ENCODE measurements around the gene TNRC6A.
"Not testable (repeated sequence)": the region's sequence is repeated elsewhere in the genome, so short reads cannot be mapped to it uniquely, and the experiment has no call there.

Gene TNRC6A

DNA sequence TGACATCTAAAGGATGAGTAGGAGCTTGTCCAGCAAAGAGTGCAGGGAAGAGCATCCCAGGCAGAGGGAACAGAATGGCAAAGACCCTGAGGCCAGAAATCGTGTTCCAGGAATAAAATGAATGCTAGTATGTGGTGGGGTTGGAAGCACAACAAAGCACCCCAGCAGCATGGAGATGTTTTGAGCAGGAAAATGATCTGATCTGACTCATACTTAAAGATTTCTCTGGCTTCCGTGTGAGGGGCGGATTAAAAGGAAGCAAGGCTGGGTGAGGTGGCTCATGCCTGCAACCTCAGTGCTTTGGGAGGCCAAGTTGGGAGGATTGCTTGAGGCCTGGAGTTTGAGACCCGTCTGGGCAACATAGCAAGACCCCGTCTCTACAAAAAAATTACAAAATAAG, 118.6 kb downstream of the TNRC6A start:
- DNase-seq: no peak

DNA sequence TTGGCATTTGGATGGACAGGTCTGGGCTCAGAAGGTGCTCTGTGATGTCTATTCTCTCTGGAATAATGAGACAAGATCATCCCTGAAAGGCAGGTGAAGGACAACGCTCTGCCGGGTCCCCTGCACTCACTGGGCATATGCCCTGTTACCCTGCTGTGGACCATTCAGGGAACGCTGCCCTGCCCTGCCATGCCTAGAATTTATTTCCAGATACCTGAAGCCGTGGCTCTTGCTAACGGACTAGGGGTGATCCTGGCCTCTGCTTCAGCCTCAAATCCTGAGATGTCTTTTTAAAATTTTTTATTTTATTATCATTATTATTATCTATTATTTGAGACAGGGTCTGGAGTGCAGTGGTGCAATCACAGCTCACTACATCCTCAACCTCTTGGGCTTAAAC, 120.2 kb downstream of the TNRC6A start:
- DNase-seq: no peak

DNA sequence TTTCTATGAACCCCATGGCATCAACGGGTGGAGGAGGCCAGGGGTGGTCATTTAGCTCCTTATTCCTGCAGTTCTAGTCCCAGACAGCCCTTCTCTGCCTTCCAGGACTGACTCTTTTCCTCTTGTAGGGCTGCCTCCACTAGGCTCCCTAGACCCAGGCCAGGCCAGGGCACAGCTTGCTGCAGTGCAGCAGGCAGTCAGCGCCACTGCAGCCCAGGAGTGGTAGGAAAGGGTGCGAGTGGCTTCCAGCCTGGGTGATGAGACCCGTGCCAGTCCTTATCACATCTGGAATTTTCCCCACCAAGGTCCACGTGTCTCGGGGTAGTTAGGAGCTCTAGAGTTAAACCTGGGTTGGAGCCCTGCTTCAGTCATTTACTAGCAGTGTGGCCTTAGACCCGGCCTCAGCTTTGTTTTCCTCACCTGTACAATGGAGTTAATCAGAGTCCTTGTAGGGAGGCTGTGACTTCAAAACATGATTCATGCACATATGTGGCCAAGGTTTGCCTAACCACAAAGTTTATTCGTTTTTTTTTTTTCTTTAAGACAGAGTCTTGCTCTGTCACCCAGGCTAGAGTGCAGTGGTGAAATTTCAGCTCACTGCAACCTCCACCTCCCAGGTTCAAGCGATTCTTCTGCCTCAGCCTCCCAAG, 121.0 kb downstream of the TNRC6A start:
- DNase-seq: peak; percentile 65

DNA sequence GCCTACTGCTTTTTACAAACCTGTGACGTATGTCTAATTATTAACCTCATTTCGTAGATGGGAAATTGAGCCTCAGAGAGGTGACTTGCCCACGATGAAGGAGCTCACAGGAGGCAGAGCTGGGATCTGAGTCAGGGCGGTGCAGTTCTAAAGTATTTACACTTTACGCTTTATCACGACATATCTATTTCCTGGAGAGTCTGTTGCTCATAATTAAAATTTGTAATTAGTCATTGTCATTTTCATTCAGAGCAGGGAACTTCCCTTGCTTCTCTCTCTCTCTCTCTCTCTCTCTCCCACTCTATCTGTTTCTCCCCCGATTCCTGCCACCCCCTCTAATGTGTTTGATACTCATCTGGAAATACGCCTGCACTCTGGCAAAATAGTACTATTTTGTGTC, 122.2 kb downstream of the TNRC6A start:
- DNase-seq: peak; percentile 76

DNA sequence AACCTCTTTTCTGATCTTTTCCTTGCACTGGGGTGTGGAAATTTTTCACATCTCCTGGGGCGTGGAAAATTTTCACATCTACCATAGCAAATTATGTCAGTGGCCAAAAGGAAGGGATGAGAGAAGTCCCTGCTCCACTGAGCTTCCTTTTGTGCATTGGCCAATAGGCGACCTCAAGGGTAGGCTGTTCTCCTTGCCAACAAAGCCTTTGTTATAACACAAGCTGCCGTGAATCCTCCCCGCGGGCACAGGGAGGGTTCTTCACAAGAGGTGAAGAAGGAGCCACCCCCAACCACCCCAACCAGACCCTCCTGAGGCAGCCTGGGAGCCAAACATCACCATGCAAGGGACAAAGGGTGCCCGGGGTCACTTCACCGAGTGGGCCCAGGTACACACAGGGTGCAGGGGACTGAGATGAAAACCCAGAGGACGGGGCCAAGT, 122.8 kb downstream of the TNRC6A start:
- no peak for DNase-seq

DNA sequence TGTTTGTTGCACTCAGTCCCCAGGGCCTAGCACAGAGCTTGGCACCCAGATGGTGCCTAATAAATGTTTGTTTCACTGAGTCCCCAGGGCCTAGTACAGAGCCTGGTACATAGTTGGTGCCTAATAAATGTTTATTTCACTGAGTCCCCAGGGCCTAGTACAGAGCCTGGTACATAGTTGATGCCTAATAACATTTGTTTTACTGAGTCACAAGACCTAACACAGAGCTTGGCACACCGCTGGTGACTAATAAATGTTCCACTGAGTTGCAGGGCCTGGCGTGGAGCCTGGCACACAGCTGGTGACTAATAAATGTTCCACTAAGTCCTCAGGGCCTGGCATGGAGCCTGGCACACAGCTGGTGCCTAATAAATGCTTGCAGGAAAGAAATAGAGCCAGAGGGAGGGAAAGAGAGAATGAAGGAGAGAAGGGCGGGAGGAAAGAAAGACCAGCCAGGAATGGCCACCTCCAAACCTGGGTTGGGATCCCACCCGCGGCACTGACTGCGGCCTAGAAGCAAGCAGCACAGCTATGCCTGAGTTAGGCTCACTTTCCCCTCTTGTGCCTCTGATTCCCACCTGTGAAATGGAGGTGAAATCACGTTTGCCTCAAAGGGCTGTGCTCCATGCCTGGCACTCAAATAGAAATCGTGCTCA, 123.8 kb downstream of the TNRC6A start:
- DNase-seq: peak; percentile 13

DNA sequence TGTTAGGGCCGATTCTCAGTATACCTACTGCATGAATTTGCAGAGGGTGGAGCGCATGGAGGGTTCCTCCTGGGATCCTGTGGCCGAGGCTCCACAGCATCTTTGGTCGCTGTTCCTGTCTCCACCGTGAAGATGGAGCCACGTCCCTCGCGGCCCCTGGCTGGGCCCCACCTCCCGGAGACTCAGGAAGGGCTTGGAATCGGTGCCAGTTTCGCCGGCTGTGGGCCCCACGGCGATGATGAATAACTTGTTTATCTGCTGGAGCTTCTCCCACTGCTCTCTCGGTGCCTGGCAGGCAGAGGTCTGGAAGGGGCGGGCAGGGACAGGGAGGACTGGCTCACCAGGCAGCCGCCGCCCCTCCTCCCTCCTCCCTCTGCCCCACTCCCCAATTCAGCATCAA, 124.4 kb downstream of the TNRC6A start:
- DNase-seq: no peak

DNA sequence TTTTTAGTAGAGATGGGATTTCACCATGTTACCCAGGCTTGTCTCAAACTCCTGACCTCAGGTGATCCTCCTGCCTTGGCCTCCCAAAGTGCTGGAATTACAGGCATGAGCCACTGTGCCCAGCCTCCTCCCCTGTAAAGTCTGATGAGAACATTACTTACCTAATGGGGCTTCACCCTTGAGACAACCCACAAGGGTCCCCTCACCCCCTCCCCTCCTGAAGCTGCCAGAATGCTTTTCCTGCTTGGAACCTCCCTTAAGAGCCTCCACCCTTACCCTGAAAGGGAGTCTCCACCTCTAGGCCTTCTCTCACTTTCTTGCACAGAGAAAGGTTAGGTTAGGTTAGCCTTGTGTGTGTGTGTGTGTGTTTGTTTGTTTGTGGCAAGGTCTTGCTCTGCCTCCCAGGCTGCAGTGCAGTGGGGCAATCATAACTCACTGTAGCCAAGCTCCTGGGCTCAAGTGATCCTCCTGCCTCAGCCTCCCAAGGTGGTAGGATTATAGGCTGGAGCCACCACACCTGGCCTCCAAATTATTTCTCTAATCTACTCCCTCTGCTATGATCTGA, 125.2 kb downstream of the TNRC6A start:
- no peak for DNase-seq

DNA sequence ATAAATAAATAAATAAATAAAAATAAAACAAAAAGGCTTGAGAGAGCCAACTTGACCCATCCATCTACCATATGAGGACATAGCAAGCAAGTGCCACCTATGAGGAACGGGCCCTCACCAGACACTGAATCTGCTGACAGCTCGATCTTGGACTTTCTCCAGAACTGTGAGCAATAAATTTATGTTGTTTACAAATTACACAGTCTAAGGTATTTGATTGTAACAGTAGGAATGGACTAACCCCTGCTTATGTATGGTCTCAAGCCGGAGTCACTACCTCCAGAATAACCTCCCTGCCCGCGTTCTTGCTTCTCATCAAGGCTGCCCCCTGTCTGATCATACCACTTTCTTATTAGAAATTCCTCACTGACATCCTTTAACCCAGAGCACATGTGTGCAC, 126.2 kb downstream of the TNRC6A start:
- no peak for DNase-seq

DNA sequence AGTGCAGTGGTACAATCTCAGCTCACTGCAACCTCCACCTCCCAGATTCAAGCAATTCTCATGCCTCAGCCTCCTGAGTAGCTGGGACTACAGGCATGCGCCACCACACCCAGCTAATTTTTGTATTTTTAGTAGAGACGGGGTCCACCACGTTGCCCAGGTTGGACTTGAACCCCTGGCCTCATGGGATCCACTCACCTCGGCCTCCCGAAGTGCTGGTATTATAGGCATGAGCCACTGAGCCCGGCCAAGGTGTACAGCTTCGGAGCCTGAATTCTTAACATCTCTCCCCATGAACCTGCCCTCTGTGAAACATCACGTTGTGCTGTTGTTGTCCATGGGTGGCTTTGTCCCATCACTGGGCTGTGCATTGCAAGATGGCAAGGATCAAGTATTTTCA, 127.4 kb downstream of the TNRC6A start:
- DNase-seq: not testable (repeated sequence)

DNA sequence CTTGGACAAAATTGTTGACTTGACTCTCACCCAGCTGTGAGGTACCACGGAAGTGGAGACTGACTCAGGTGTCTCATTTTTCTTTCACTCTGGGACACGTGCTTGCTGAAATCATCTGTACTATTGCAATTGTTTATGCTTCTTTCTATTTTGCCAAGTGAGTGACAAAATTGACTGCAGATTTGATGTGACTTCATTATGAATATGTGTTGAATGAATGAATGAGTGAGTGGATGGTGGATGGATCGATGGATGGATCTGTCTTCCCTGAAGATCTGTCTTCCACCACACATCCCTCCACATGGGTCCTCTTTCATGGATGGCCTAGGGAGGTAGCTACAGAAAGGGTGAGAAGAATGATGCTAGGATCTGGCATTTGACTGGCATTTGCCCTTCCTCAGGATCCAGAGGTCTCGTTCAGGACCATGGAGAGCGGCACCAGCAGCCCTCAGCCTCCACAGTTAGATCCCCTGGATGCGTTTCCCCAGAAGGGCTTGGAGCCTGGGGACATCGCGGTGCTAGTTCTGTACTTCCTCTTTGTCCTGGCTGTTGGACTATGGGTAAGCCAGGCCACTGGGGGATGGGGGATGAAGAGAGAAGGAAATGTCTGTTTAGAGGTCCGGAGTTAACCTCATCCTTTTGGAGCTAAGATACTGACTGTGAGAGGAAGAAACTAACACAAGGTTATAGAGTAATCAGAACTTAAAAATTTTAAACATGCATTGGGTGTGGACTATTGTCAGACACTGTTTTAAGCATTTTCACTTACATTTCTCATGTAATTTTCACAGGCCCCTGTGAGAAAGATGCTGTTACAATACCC, 129.0 kb downstream of the TNRC6A start:
- DNase-seq: peak; percentile 47

DNA sequence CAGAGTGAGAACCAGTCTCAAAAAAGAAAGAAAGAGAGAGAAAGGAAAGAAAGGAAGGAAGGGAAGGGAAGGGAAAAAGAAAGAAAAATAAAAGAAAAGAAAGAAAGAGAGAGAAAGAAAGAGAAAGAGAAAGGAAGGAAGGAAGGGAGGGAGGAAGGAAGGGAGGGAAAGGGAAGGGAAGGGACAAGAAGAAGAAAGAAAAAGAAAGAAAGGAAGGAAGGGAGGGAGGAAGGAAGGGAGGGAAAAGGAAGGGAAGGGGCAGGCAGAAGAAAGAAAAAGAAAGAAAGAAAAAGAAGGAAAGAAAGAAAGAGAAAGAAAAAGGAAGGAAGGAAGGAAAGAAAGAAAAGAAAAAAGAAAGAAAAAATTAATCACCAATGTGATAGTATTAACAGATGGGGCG, 132.0 kb downstream of the TNRC6A start:
- no peak for DNase-seq

DNA sequence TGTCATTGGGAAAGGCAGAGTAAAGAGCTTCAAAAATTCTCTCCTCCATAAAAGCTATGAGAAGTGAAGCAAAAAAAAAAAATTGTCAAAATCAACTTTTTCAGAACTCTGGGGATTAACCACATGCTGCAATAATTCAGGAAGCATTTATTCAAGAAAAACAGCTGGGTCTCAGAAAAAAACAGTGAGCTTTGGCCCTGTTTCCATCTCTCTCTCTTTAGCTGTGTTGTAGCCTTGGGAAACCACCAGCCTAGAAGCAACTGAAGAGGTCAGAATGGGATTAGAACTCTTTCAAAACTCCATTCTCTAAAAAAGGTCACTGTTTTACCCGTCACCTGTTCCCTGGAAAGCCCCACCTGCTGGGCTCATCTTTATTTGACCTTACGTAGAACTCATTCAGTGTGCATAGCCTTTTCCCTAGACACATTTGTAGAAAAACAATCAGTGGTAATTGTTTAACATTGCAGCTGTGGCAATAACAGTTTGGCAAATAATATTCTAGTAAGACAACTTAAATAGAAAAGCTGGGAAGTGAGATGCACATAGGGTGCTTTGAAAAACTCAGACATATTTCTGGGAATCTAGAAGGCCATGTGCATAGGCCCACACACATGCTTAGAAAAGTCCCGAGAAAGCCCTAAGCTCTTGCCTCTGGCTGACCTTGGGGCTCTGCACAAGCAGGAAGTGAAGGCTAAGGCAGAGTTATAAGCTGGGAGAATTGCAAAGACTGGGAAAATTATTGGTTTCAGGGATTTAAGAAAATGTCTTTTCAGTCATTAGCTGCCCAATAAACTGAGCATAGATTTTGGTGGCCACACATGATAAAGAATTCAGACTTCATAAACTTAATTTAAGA, 134.4 kb downstream of the TNRC6A start:
- no peak for DNase-seq

DNA sequence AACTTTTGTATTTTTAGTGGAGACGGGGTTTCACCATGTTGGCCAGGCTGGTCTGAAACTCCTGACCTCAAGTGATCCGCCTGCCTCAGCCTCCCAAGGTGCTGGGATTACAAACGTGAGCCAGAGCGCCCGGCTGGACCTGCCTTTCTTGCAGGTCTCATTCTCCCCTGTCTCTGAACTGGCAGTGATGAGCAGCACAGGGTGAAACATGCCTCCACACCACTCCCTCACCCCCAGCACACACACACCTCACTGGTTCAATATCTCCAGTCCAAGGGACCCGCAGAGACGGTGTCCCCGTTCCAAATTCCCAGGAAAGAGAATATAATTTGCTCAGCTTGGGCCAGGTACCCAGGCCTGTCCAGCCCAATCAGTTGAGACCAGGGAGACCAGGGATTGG, 139.6 kb downstream of the TNRC6A start:
- no peak for DNase-seq

DNA sequence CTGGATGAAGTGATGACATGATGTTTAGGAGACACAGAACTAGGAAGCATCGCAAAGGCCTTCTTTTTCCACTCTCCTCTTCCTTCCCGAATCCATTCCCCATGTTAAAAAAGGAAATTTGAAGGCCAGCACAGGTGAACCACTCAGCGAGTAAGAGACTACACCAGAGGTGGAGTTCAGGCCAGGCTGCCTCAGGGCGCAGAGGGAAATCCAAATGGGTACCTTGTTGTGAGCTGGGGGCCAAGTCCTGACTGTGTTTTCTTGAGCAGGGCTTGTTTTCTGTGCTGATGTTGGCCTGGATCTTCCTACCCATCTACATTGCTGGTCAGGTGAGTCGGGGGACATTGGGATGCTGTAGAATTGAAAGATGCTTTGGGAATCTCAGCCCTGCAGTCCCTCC, 142.4 kb downstream of the TNRC6A start:
- no peak for DNase-seq

DNA sequence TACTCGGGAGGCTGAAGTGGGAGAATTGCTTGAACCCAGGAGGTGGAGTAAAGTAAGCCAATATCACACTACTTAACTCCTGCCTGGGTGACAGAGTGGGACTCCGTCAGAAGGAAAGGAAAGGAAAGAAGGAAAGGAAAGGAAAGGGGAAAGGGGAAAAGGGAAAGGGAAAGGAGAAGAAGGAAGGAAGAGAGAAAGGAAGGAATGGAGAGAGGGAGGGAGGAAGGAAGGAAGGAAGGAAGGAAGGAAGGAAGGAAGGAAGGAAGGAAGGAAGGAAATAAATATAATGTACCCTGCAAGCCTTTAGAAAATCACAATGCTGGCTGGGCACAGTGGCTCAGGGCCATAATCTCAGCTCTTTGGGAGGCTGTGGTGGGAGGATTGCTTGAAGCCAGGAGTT, 143.6 kb downstream of the TNRC6A start:
- no peak for DNase-seq

DNA sequence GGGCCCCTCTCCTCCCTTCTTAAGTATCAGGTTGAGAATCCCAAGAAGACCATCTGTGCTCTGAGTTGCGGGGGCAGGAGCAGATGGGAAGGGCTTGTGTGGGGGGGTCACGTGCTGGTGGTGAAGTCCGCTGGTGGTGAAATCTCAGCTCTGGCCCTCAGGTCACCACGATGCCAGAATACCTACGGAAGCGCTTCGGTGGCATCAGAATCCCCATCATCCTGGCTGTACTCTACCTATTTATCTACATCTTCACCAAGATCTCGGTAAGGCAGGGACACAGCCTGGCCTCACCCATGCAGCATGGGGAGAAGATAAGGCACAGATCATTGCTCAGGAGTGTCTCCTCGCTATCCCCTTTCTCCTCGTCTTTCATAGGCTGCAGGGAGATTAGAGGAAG, 146.0 kb downstream of the TNRC6A start:
- no peak for DNase-seq
